K562 (cell line): ENCODE measurements around the gene LBR. TPM values are rescaled to one million over a fixed set of nuclear protein-coding genes. Genes with fewer than 3 reads are reported as not detected.

Experiments
- ATAC-seq: fragments of 200-7000 bp; cut with Tn5 transposase; 3 replicates; pipeline ENCODE4 v1.9.1; 2020; ENCODE audit warnings: moderate library complexity
- BruUV-seq: library from RNA; stranded (reverse); fragments of 400-500 nt; replicated peaks from 2 replicates; lab custom pipeline; 2021; lab: Mats Ljungman, UMichigan
- CTCF ChIA-PET: fragments of 300-600 bp; formaldehyde crosslinking; extraction: SDS; loops from one replicate; lab custom pipeline; 2021; ENCODE audit warnings: low intra/inter-chr PET ratio; lab: Yijun Ruan, JAX
- POLR2A ChIA-PET: fragments of 300-600, 350-650 bp; sonication (Branson Sonifier 250); formaldehyde crosslinking; extraction: SDS; loops from one replicate; lab custom pipeline; 2021; ENCODE audit warnings: antibody characterized with exemption, inconsistent platforms; lab: Yijun Ruan, JAX
- DNase-seq, 4 experiments: peaks; one replicate each; pipeline versions ENCODE4 v3.0.0 to v3.0.0-alpha.2; 2011 to 2018; ENCODE audit warnings: low spot score in 3 of 4, mixed read lengths in 3 of 4; ENCODE audit errors: extremely low read depth in 1 of 4
- FAIRE-seq: peaks from 2 replicates; lab custom pipeline; 2011; peaks lifted over from hg19 to GRCh38; lab: Jason Lieb, UNC
- H2AFZ ChIP-seq: 2 replicates; pipeline ENCODE4 v1.6.0; 2011; ENCODE audit warnings: low read depth, low read length, control low read depth, inconsistent platforms
- H3K27ac ChIP-seq: fragments of 200-600 bp; 3 replicates; pipeline ENCODE4 v1.8.0; 2011; ENCODE audit warnings: low read depth, mild to moderate bottlenecking, control low read depth, inconsistent platforms, low read length, moderate library complexity, mixed read lengths; ENCODE audit errors: extremely low read depth
- H3K27me3 ChIP-seq, 2 experiments: fragments of 300-600 bp in 1 of 2; 2 replicates in 1 of 2; 3 replicates in 1 of 2; pipeline versions ENCODE4 v1.6.0 to v1.8.0; 2011; ENCODE audit warnings: inconsistent platforms in 2 of 2, low read length in 2 of 2, mild to moderate bottlenecking in 1 of 2, mixed read lengths in 1 of 2, moderate library complexity in 1 of 2; ENCODE audit not compliant: control insufficient read depth in 2 of 2, insufficient read depth in 2 of 2
- H3K36me3 ChIP-seq: fragments of 300-600 bp; 3 replicates; pipeline ENCODE4 v1.8.0; 2011; ENCODE audit warnings: mild to moderate bottlenecking, low read length, inconsistent platforms; ENCODE audit not compliant: control insufficient read depth, insufficient read depth
- H3K4me1 ChIP-seq, 2 experiments: fragments of 200-600 bp in 1 of 2; replicated peaks in 1 of 2; 2 replicates in 1 of 2; 3 replicates in 1 of 2; pipeline versions ENCODE4 v1.5.1 to v1.8.0; 2011; ENCODE audit warnings: inconsistent platforms in 2 of 2, low read length in 2 of 2, mild to moderate bottlenecking in 1 of 2, mixed read lengths in 1 of 2, moderate library complexity in 1 of 2; ENCODE audit not compliant: control insufficient read depth in 2 of 2, insufficient read depth in 2 of 2
- H3K4me2 ChIP-seq: 2 replicates; pipeline ENCODE4 v1.6.1; 2011; ENCODE audit warnings: low read length, control low read depth, inconsistent platforms, mixed read lengths; ENCODE audit not compliant: insufficient read depth
- H3K4me3 ChIP-seq: fragments of 200-600 bp; sonication (generic), shearing (Covaris generic); 2 replicates; pipeline ENCODE4 v1.5.1; 2016; ENCODE audit warnings: control low read depth, inconsistent platforms
- H3K79me2 ChIP-seq: fragments of 200-600 bp; 3 replicates; pipeline ENCODE4 v1.8.0; 2011; ENCODE audit warnings: low read length, inconsistent platforms; ENCODE audit not compliant: control insufficient read depth, insufficient read depth
- H3K9ac ChIP-seq, 2 experiments: 2 replicates each; pipeline versions ENCODE4 v1.6.0 to v1.6.1; 2011; ENCODE audit warnings: low read depth in 2 of 2, low read length in 2 of 2, control low read depth in 1 of 2, inconsistent platforms in 1 of 2, mild to moderate bottlenecking in 1 of 2, mixed read lengths in 1 of 2; ENCODE audit not compliant: insufficient read depth in 1 of 2
- H3K9me1 ChIP-seq: one replicate; pipeline ENCODE4 v1.6.0; 2011; ENCODE audit warnings: inconsistent platforms, mild to moderate bottlenecking, low read length, moderate library complexity; ENCODE audit not compliant: control insufficient read depth, insufficient read depth
- H3K9me3 ChIP-seq: replicated peaks from 2 replicates; pipeline ENCODE4 v1.5.1; 2011; ENCODE audit warnings: low read depth, low read length, inconsistent platforms; ENCODE audit not compliant: control insufficient read depth, insufficient read depth
- H4K20me1 ChIP-seq: replicated peaks from 2 replicates; pipeline ENCODE4 v1.6.1; 2011; ENCODE audit warnings: low read length, inconsistent platforms, mixed read lengths; ENCODE audit not compliant: control insufficient read depth, insufficient read depth
- CAMTA2 ChIP-seq: fragments of 250-450 bp; sonication (Bioruptor Pico); conservative IDR thresholded peaks from 2 replicates; pipeline ENCODE4 v1.5.1; 2022
- CREM ChIP-seq: IDR thresholded peaks from 2 replicates; pipeline ENCODE4 v1.6.1; 2014; ENCODE audit warnings: antibody characterized with exemption, low read depth
- ERF ChIP-seq: fragments of 450-650 bp; formaldehyde crosslinking; IDR thresholded peaks from 2 replicates; pipeline ENCODE4 v1.4.0; 2020; ENCODE audit warnings: mild to moderate bottlenecking, mixed read lengths
- FOXO4 ChIP-seq: fragments of 450-650 bp; formaldehyde crosslinking; IDR thresholded peaks from 2 replicates; pipeline ENCODE4 v1.4.0; 2020; ENCODE audit warnings: mild to moderate bottlenecking, moderate library complexity
- HDAC6 ChIP-seq: IDR thresholded peaks from 2 replicates; pipeline ENCODE4 v1.6.1; 2012; ENCODE audit warnings: low read depth, mild to moderate bottlenecking, control low read depth, inconsistent platforms, low read length, moderate library complexity
- KHSRP ChIP-seq: fragments of 450-650 bp; IDR thresholded peaks from 2 replicates; pipeline ENCODE4 v1.6.1; 2017
- NCOR1 ChIP-seq: fragments of 450-650 bp; IDR thresholded peaks from 2 replicates; pipeline ENCODE4 v1.6.1; 2016; ENCODE audit warnings: mild to moderate bottlenecking, moderate library complexity
- PHF8 ChIP-seq: fragments of 200-600 bp; sonication (generic); IDR thresholded peaks from 2 replicates; pipeline ENCODE4 v1.6.1; 2012; ENCODE audit warnings: mixed run types, mild to moderate bottlenecking, inconsistent platforms, low read length, moderate library complexity, borderline replicate concordance
- RBM14 ChIP-seq: fragments of 200-400 bp; formaldehyde crosslinking; IDR thresholded peaks from 2 replicates; pipeline ENCODE4 v1.6.1; 2018; ENCODE audit warnings: low read depth, mild to moderate bottlenecking, low read length, moderate library complexity, borderline replicate concordance; ENCODE audit not compliant: insufficient read depth
- U2AF1 ChIP-seq: fragments of 200-400 bp; formaldehyde crosslinking; optimal IDR thresholded peaks from 2 replicates; pipeline ENCODE3; 2017; ENCODE audit warnings: mild to moderate bottlenecking, low read depth, low read length, moderate library complexity
- ZNF395 ChIP-seq: fragments of 200-800 bp; sonication (Bioruptor generic); IDR thresholded peaks from 2 replicates; pipeline ENCODE4 v1.6.1; 2017; ENCODE audit warnings: missing genetic modification characterization, missing compliant biosample characterization
- ZNF699 ChIP-seq: fragments of 250-450 bp; sonication (Bioruptor Pico); IDR thresholded peaks from 2 replicates; pipeline ENCODE4 v1.8.0; 2021; ENCODE audit warnings: mild to moderate bottlenecking, moderate library complexity; ENCODE audit not compliant: insufficient replicate concordance
- ZNF707 ChIP-seq: fragments of 250-450 bp; sonication (Bioruptor Pico); conservative IDR thresholded peaks from 2 replicates; pipeline ENCODE4 v1.8.0; 2022; ENCODE audit warnings: inconsistent platforms, mild to moderate bottlenecking, moderate library complexity
- WGBS: fragments of 100-300 bp; shearing (Covaris generic); methylation state at CpG from one replicate; pipeline ENCODE4 v1.1.6; 2016; ENCODE audit warnings: low coverage, mixed read lengths; ENCODE audit not compliant: insufficient coverage; ENCODE audit errors: missing lambda C conversion rate; 5-methylcytosine and 5-hydroxymethylcytosine counted together
- in situ Hi-C: fragments of 300-500 bp; cut with MboI; formaldehyde crosslinking; loops from 4 replicates; pipeline ENCODE4 v1.15.0; 2018; ENCODE audit warnings: inconsistent platforms, mixed read lengths
- intact Hi-C: fragments of 100-400 bp; cut with micrococcal nuclease; formaldehyde crosslinking; loops from 2 replicates; pipeline ENCODE4 v1.14.2; 2022
- polyA plus RNA-seq, 8 experiments: library from polyadenylated mRNA; depleted of rRNA in 4 of 8; stranded (reverse) in 5 of 8; unstranded in 3 of 8; fragments of >200 nt; fragmentation: Nextera tagmentation in 2 of 8; fragmentation: Illumina TruSeq in 1 of 8; extraction: Ambion mirVana in 2 of 8; extraction: Trizol in 1 of 8; gene quantifications; 2 replicates each; pipeline versions ENCODE4 v1.2.1 to v1.2.3, GENCODE V29; 2011 to 2014; ENCODE audit warnings: inconsistent platforms in 1 of 8, missing spikeins in 1 of 8
- total RNA-seq, 7 experiments: library from RNA; depleted of rRNA in 6 of 7; stranded (reverse); fragments of >200 nt in 6 of 7; fragmentation: Illumina TruSeq in 2 of 7; extraction: Trizol in 2 of 7; gene quantifications; 2 replicates each; pipeline versions ENCODE4 v1.2.1 to v1.2.3, GENCODE V29; 2011 to 2021; ENCODE audit warnings: low replicate concordance in 1 of 7
- TF ChIP-seq, protein P1 (sequence below), 2 experiments: fragments of 450-650 bp in 1 of 2; IDR thresholded peaks; 2 replicates each; pipeline ENCODE4 v1.6.1; 2011 to 2017; ENCODE audit warnings: low read depth in 2 of 2, antibody characterized with exemption in 1 of 2, borderline replicate concordance in 1 of 2, low read length in 1 of 2, mild to moderate bottlenecking in 1 of 2, mixed read lengths in 1 of 2; ENCODE audit not compliant: control insufficient read depth in 1 of 2
- TF ChIP-seq, protein P2 (sequence below): fragments of 450-650 bp; IDR thresholded peaks from 2 replicates; pipeline ENCODE4 v1.6.1; 2016; ENCODE audit warnings: borderline replicate concordance

Gene LBR
- total and polyA plus RNA-seq, 9 of the 15 experiments (the other 6 are each of a cell fraction or from before 2014, with no cell fraction given), result 102 to 229 (median 197) TPM

DNA sequence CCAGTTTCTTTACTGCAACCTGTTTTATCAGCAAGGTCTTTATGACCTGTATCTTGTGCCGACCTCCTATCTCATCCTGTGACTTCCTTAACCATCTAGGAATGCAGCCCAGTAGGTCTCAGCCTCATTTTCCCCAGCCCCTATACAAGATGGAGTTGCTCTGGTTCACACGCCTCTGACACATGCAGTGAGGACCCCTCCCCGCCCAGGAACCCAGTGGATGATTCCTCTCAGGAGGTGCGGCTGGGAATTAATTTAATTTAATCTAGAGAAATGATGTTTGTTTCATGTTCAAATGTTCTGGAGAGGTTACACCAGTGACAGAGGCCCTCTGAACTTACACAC lies 39.0 kb upstream of the LBR start:
- H3K27me3 ChIP-seq, result peaks cover under 1 to 5% of the 10 kb centered on the region in 2 experiments; a peak in 3 of 5 replicates
- no peaks in the 10 kb centered on the region for H3K9me3 ChIP-seq
- ATAC-seq, result no peak
- H3K4me3 ChIP-seq, result no peak overlapping the region
- H3K27ac ChIP-seq, result no peak overlapping the region; the same call in 2 of the 3 replicates
- H3K36me3 ChIP-seq, result no peaks in the 10 kb centered on the region
- H3K9me1 ChIP-seq, result no peaks in the 10 kb centered on the region
- intact Hi-C loops (no loop called here), in situ Hi-C loops (no loop called here)
- ChIA-PET POLR2A (no interaction called here), CTCF (no interaction called here)
- peaks cover 8 to 28% of the 10 kb centered on the region in 2 experiments; a peak in 2 of 5 replicates for H3K4me1 ChIP-seq
- peak overlapping the region; percentile 87 for H2AFZ ChIP-seq
- FAIRE-seq, result no peak
- DNase-seq, result no peak
- peaks cover 4% of the 10 kb centered on the region; the same call in 1 of the 2 replicates for H4K20me1 ChIP-seq
- H3K79me2 ChIP-seq, result no peaks in the 10 kb centered on the region
- H3K9ac ChIP-seq, result no peak overlapping the region
- no peak overlapping the region for H3K4me2 ChIP-seq
- no TSS peak for BruUV-seq
- 78% methylated on average over 4 of the region's 4 CpGs for WGBS
- TF ChIP-seq FOXO4 (CRISPR knock-in tag) (peak; percentile 88; the same call in 1 of the 2 replicates), ZNF395 (peak; percentile 97), HDAC6 (no peak), ZNF699 (no peak), CAMTA2 (no peak), RBM14 (no peak), PHF8 (no peak), CREM (no peak), NCOR1 (no peak), ZNF707 (CRISPR knock-in tag) (peak; percentile 63; the same call in 1 of the 2 replicates), KHSRP (no peak), U2AF1 (no peak), ERF (CRISPR knock-in tag) (peak; percentile 88; the same call in 1 of the 2 replicates)
- TF ChIP-seq, protein P1, sequence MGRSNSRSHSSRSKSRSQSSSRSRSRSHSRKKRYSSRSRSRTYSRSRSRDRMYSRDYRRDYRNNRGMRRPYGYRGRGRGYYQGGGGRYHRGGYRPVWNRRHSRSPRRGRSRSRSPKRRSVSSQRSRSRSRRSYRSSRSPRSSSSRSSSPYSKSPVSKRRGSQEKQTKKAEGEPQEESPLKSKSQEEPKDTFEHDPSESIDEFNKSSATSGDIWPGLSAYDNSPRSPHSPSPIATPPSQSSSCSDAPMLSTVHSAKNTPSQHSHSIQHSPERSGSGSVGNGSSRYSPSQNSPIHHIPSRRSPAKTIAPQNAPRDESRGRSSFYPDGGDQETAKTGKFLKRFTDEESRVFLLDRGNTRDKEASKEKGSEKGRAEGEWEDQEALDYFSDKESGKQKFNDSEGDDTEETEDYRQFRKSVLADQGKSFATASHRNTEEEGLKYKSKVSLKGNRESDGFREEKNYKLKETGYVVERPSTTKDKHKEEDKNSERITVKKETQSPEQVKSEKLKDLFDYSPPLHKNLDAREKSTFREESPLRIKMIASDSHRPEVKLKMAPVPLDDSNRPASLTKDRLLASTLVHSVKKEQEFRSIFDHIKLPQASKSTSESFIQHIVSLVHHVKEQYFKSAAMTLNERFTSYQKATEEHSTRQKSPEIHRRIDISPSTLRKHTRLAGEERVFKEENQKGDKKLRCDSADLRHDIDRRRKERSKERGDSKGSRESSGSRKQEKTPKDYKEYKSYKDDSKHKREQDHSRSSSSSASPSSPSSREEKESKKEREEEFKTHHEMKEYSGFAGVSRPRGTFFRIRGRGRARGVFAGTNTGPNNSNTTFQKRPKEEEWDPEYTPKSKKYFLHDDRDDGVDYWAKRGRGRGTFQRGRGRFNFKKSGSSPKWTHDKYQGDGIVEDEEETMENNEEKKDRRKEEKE (IDR thresholded peaks at IDR 0.05; ENCODE audit: borderline replicate concordance in 1 of 2, control insufficient read depth in 1 of 2, low read depth in 2 of 2, low read length in 1 of 2), result no peak
- TF ChIP-seq, protein P2, sequence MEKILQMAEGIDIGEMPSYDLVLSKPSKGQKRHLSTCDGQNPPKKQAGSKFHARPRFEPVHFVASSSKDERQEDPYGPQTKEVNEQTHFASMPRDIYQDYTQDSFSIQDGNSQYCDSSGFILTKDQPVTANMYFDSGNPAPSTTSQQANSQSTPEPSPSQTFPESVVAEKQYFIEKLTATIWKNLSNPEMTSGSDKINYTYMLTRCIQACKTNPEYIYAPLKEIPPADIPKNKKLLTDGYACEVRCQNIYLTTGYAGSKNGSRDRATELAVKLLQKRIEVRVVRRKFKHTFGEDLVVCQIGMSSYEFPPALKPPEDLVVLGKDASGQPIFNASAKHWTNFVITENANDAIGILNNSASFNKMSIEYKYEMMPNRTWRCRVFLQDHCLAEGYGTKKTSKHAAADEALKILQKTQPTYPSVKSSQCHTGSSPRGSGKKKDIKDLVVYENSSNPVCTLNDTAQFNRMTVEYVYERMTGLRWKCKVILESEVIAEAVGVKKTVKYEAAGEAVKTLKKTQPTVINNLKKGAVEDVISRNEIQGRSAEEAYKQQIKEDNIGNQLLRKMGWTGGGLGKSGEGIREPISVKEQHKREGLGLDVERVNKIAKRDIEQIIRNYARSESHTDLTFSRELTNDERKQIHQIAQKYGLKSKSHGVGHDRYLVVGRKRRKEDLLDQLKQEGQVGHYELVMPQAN, result no peak
